ENCODE data around the gene ZBTB45. TPM values are rescaled to one million over a fixed set of nuclear protein-coding genes. Genes with fewer than 3 reads are reported as not detected.
A peak's percentile ranks its signal among the peaks of the same experiment; 100 is the strongest.

The ZBTB45 gene
- total RNA-seq, 1 experiment from 2014 or later: 12.0 TPM

DNA sequence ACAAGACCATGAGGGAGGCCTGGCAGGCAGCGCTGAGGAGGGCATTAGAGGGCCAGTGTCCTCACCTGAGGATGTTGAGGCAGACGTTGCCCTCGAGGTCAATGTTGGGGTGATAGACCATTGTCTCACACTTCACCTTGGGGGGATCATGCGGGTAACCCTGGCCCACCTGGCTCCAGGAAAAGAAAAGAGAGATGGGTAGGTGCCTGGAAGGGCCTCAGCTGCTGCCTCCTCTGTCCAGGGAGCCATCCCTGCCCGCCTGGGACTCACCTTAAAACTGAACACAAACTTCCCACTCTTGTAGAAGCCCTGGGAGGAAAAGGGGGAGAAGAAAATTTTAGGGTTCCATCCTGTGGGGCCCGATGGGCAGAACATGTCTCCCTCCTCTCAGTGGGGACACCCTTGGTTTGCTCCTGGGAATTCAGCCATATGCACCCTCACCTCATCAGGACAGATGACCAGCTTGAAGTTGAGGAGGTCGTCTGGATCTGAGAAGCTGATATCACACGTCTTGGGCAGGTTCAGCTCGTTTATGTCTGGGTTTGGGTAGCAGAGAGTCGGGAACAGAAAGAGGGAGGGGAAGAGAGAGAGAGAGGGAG is 37.1 kb upstream of the ZBTB45 start:
- no peak for ATAC-seq
- RAD21 ChIA-PET (ENCODE audit: low non-redundant PET in 1 of 2, low total read pairs in 2 of 2, uncharacterized antibody in 2 of 2, unreplicated experiment in 2 of 2): no interaction called here
- peaks cover 26 to 52% of the 10 kb centered on the region in 2 experiments for H3K4me1 ChIP-seq (ENCODE audit: control insufficient read depth in 1 of 2, insufficient read depth in 2 of 2, low read length in 2 of 2)
- H3K4me2 ChIP-seq (ENCODE audit: low read length): peak overlapping the region; percentile 92
- H3K27ac ChIP-seq (ENCODE audit: low read depth, low read length): peak overlapping the region; percentile 98
- peaks cover 11 to 20% of the 10 kb centered on the region in 2 experiments; a peak in 2 of 4 replicates for H3K36me3 ChIP-seq (ENCODE audit: control insufficient read depth in 1 of 2, insufficient read depth in 2 of 2, low read length in 2 of 2)
- H4K20me1 ChIP-seq (ENCODE audit: insufficient read depth): no peaks in the 10 kb centered on the region
- H3K9me3 ChIP-seq (ENCODE audit: control insufficient read depth in 1 of 2, insufficient read depth in 1 of 2, low read depth in 1 of 2, low read length in 2 of 2): no peaks in the 10 kb centered on the region
- H3K9ac ChIP-seq (ENCODE audit: low read length): peak overlapping the region; percentile 94
- intact Hi-C loops (cut with micrococcal nuclease): no loop called here
- H3K9me2 ChIP-seq (ENCODE audit: insufficient read depth): no peaks in the 10 kb centered on the region
- peaks cover 60% of the 10 kb centered on the region for H3K79me2 ChIP-seq (ENCODE audit: insufficient read depth, low read length)
- peak overlapping the region; percentile 74 to 99 for H3K4me3 ChIP-seq (replicated peaks in 1 of 2; ENCODE audit: low read depth in 1 of 2, low read length in 2 of 2)
- TF ChIP-seq FOSL1 (IDR thresholded peaks at IDR 0.05; ENCODE audit: low read depth): no peak
- POLR2A ChIA-PET: no interaction called here
- H3K27me3 ChIP-seq (ENCODE audit: insufficient read depth, low read length): no peaks in the 10 kb centered on the region
- H2AFZ ChIP-seq (ENCODE audit: low read depth, low read length, poor library complexity, severe bottlenecking): no peak overlapping the region
- no peak for DNase-seq (ENCODE audit: low read depth, low spot score)
- BruUV-seq (replicated peaks): no TSS peak
- CTCF ChIA-PET: no interaction called here

DNA sequence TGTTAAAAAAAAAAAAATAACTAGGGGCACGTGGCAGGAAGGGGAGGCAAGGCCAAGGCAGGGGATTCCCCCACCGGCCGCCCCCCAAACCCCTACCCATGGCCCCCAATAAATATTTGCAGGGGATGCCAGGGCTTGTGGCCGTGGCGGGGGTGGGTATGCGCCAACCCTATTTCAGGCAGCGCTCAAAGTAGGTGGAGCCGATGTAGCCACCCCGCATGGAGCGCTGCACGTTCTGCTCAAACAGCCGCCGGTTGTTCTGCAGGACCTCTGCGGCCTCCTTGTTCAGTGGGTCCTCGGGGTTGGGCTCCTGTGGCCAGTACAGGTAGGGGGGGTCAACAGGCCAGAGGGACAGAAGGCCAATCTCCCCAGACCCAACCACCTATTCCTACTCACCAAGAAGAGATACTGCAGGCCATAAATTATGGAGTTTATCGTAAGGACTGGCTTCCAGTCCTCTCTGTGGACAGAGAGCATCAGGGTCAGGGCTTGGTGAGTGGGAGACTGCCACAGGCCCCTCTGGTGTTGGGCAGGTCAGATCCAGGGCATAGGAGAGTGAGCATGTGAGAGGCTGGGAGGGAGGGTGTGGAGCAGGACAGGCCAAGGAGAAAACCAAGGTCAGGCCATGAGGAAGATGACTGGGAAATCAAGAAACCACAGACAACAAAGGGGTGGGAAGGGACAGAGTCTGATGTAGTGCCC is 36.5 kb upstream of the ZBTB45 start:
- BruUV-seq (replicated peaks): TSS peak; percentile 14
- DNase-seq (ENCODE audit: low read depth, low spot score): no peak
- H3K36me3 ChIP-seq (ENCODE audit: control insufficient read depth in 1 of 2, insufficient read depth in 2 of 2, low read length in 2 of 2): peaks cover 13 to 26% of the 10 kb centered on the region in 2 experiments; a peak in 3 of 4 replicates
- H3K27ac ChIP-seq (ENCODE audit: low read depth, low read length): peak overlapping the region; percentile 98; the same call in 1 of the 2 replicates
- POLR2A ChIA-PET: interaction anchor here (1.2 to 3.3 kb wide), 5 partner anchors 9 to 36 kb away, joined by 3 to 33 read pairs (median 8); partner anchors contain the start of genes MZF1, TRIM28 and ZBTB45
- H3K4me2 ChIP-seq (ENCODE audit: low read length): peak overlapping the region; percentile 92
- no peak overlapping the region for H2AFZ ChIP-seq (ENCODE audit: low read depth, low read length, poor library complexity, severe bottlenecking)
- intact Hi-C loops (cut with micrococcal nuclease): no loop called here
- CTCF ChIA-PET: interaction anchor here (2.4 kb wide), 1 partner anchor 36 kb away, joined by 20 read pairs; the partner anchor contains the start of gene ZBTB45
- ATAC-seq: no peak
- H3K9me3 ChIP-seq (ENCODE audit: control insufficient read depth in 1 of 2, insufficient read depth in 1 of 2, low read depth in 1 of 2, low read length in 2 of 2): no peaks in the 10 kb centered on the region
- no peaks in the 10 kb centered on the region; the same call in 1 of the 2 replicates for H4K20me1 ChIP-seq (ENCODE audit: insufficient read depth)
- H3K9me2 ChIP-seq (ENCODE audit: insufficient read depth): no peaks in the 10 kb centered on the region
- peak overlapping the region; percentile 94; the same call in 1 of the 2 replicates for H3K9ac ChIP-seq (ENCODE audit: low read length)
- H3K4me3 ChIP-seq (replicated peaks in 1 of 2; ENCODE audit: low read depth in 1 of 2, low read length in 2 of 2): peak overlapping the region; percentile 91 to 93; a peak in 2 of 4 replicates
- RAD21 ChIA-PET (ENCODE audit: low non-redundant PET in 1 of 2, low total read pairs in 2 of 2, uncharacterized antibody in 2 of 2, unreplicated experiment in 2 of 2): interaction anchor here in 1 of 2 experiments (1.7 kb wide), 1 partner anchor 37 kb away, joined by 6 read pairs; the partner anchor contains the start of gene ZBTB45
- peaks cover 26 to 52% of the 10 kb centered on the region in 2 experiments for H3K4me1 ChIP-seq (ENCODE audit: control insufficient read depth in 1 of 2, insufficient read depth in 2 of 2, low read length in 2 of 2)
- no peaks in the 10 kb centered on the region for H3K27me3 ChIP-seq (ENCODE audit: insufficient read depth, low read length)
- H3K79me2 ChIP-seq (ENCODE audit: insufficient read depth, low read length): peaks cover 58% of the 10 kb centered on the region
- no peak for TF ChIP-seq JUND (IDR thresholded peaks at IDR 0.05)
- TF ChIP-seq ZNF274 (IDR thresholded peaks at IDR 0.05; ENCODE audit: low read depth, low read length): no peak
- TF ChIP-seq, protein P1, sequence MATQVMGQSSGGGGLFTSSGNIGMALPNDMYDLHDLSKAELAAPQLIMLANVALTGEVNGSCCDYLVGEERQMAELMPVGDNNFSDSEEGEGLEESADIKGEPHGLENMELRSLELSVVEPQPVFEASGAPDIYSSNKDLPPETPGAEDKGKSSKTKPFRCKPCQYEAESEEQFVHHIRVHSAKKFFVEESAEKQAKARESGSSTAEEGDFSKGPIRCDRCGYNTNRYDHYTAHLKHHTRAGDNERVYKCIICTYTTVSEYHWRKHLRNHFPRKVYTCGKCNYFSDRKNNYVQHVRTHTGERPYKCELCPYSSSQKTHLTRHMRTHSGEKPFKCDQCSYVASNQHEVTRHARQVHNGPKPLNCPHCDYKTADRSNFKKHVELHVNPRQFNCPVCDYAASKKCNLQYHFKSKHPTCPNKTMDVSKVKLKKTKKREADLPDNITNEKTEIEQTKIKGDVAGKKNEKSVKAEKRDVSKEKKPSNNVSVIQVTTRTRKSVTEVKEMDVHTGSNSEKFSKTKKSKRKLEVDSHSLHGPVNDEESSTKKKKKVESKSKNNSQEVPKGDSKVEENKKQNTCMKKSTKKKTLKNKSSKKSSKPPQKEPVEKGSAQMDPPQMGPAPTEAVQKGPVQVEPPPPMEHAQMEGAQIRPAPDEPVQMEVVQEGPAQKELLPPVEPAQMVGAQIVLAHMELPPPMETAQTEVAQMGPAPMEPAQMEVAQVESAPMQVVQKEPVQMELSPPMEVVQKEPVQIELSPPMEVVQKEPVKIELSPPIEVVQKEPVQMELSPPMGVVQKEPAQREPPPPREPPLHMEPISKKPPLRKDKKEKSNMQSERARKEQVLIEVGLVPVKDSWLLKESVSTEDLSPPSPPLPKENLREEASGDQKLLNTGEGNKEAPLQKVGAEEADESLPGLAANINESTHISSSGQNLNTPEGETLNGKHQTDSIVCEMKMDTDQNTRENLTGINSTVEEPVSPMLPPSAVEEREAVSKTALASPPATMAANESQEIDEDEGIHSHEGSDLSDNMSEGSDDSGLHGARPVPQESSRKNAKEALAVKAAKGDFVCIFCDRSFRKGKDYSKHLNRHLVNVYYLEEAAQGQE (IDR thresholded peaks at IDR 0.05; ENCODE audit: low read depth): no peak
- TF ChIP-seq FOSL1 (IDR thresholded peaks at IDR 0.05; ENCODE audit: low read depth): no peak
- TF ChIP-seq, protein P2, sequence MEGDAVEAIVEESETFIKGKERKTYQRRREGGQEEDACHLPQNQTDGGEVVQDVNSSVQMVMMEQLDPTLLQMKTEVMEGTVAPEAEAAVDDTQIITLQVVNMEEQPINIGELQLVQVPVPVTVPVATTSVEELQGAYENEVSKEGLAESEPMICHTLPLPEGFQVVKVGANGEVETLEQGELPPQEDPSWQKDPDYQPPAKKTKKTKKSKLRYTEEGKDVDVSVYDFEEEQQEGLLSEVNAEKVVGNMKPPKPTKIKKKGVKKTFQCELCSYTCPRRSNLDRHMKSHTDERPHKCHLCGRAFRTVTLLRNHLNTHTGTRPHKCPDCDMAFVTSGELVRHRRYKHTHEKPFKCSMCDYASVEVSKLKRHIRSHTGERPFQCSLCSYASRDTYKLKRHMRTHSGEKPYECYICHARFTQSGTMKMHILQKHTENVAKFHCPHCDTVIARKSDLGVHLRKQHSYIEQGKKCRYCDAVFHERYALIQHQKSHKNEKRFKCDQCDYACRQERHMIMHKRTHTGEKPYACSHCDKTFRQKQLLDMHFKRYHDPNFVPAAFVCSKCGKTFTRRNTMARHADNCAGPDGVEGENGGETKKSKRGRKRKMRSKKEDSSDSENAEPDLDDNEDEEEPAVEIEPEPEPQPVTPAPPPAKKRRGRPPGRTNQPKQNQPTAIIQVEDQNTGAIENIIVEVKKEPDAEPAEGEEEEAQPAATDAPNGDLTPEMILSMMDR (IDR thresholded peaks at IDR 0.05 in 2 of 3, conservative IDR thresholded peaks at IDR 0.05 in 1 of 3; ENCODE audit: borderline replicate concordance in 1 of 3, insufficient read depth in 1 of 3, low read depth in 2 of 3, low read length in 2 of 3): no peak
- no peak for TF ChIP-seq SP1 (IDR thresholded peaks at IDR 0.05; ENCODE audit: low read depth)
- TF ChIP-seq, protein P3, sequence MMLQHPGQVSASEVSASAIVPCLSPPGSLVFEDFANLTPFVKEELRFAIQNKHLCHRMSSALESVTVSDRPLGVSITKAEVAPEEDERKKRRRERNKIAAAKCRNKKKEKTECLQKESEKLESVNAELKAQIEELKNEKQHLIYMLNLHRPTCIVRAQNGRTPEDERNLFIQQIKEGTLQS (IDR thresholded peaks at IDR 0.05): no peak
- no peak for TF ChIP-seq ELF1 (IDR thresholded peaks at IDR 0.05; ENCODE audit: borderline replicate concordance, low read depth)
